Uterus (tissue), 4 donors: ENCODE data around the gene PCDHGB5. TPM values are rescaled to one million over a fixed set of nuclear protein-coding genes. Genes with fewer than 3 reads are reported as not detected.
"Not testable (repeated sequence)": the region's sequence is repeated elsewhere in the genome, so short reads cannot be mapped to it uniquely, and the experiment has no call there.

Experiments used
- DNase-seq, 2 donors: peaks; one replicate each; pipeline ENCODE4 v3.0.0-alpha.2; 2019 to 2020
- H3K27ac ChIP-seq, 2 donors: fragments of 200-600 bp; sonication (generic); 1 replicate in 1 of 2; 2 replicates in 1 of 2; pipeline ENCODE4 v1.5.1; 2016 to 2018
- H3K27me3 ChIP-seq, 2 donors: fragments of 200-600 bp; sonication (generic); one replicate each; pipeline ENCODE4 v1.5.1; 2018 to 2019; ENCODE audit warnings: control low read depth in 1 of 2
- H3K36me3 ChIP-seq, 2 donors: fragments of 200-600 bp; sonication (generic); one replicate each; pipeline ENCODE4 v1.5.1; 2019; ENCODE audit warnings: control low read depth in 1 of 2
- H3K4me1 ChIP-seq, 2 donors: fragments of 200-600 bp; sonication (generic); one replicate each; pipeline ENCODE4 v1.5.1; 2018 to 2019; ENCODE audit warnings: control low read depth in 1 of 2
- H3K4me3 ChIP-seq, 2 donors: fragments of 200-600 bp; sonication (generic); 1 replicate in 1 of 2; 2 replicates in 1 of 2; pipeline ENCODE4 v1.5.1; 2018 to 2019; ENCODE audit warnings: mild to moderate bottlenecking in 1 of 2
- H3K9me3 ChIP-seq, 2 donors: fragments of 200-600 bp; sonication (generic); one replicate each; pipeline ENCODE4 v1.5.1; 2019; ENCODE audit warnings: control low read depth in 1 of 2
- POLR2A ChIP-seq, 2 donors: fragments of 450-650 bp; IDR thresholded peaks; one replicate each; pipeline ENCODE4 v1.6.1; 2016; ENCODE audit warnings: antibody characterized with exemption in 2 of 2, mild to moderate bottlenecking in 1 of 2, moderate library complexity in 1 of 2
- intact Hi-C: fragments of 100-400 bp; cut with DNase I; formaldehyde crosslinking; loops from one replicate; pipeline ENCODE4 v1.15.1; 2023; ENCODE audit warnings: low total_unique reads
- total RNA-seq, 4 donors: library from RNA; depleted of rRNA in 3 of 4; stranded (reverse); fragments of >200 nt in 3 of 4; gene quantifications; one replicate each; pipeline versions ENCODE4 v1.1.0 to v1.2.4, GENCODE V29; 2014 to 2023
- TF ChIP-seq, protein P1 (sequence below), 4 experiments: fragments of 200-600 bp in 2 of 4; fragments of 450-650 bp in 2 of 4; sonication (generic) in 2 of 4; IDR thresholded peaks; one replicate each; pipeline ENCODE4 v1.5.1; 2016 to 2019; ENCODE audit warnings: antibody characterized with exemption in 4 of 4, mild to moderate bottlenecking in 2 of 4, moderate library complexity in 1 of 4
- donor health status: DM: yes; HTN: yes; CAD: no.

The PCDHGB5 gene
- total RNA-seq, 4 donors from 2014 or later = 10.0 to 33.6 (median 20.6) TPM

DNA sequence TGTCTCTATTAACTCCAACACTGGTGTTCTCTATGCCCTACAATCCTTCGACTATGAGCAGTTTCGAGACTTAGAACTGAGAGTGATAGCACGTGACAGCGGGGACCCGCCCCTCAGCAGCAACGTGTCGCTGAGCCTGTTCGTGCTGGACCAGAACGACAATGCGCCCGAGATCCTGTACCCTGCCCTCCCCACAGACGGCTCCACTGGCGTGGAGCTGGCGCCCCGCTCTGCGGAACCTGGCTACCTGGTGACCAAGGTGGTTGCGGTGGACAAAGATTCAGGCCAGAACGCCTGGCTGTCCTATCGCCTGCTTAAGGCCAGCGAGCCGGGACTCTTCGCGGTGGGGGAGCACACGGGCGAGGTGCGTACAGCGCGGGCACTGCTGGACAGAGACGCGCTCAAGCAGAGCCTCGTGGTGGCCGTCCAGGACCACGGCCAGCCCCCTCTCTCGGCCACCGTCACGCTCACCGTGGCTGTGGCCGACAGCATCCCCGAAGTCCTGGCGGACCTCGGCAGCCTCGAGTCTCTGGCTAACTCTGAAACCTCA is 25.1 kb downstream of the PCDHGB5 start:
- no peak for TF ChIP-seq POLR2A (IDR thresholded peaks at IDR 0.05)
- TF ChIP-seq, protein P1, sequence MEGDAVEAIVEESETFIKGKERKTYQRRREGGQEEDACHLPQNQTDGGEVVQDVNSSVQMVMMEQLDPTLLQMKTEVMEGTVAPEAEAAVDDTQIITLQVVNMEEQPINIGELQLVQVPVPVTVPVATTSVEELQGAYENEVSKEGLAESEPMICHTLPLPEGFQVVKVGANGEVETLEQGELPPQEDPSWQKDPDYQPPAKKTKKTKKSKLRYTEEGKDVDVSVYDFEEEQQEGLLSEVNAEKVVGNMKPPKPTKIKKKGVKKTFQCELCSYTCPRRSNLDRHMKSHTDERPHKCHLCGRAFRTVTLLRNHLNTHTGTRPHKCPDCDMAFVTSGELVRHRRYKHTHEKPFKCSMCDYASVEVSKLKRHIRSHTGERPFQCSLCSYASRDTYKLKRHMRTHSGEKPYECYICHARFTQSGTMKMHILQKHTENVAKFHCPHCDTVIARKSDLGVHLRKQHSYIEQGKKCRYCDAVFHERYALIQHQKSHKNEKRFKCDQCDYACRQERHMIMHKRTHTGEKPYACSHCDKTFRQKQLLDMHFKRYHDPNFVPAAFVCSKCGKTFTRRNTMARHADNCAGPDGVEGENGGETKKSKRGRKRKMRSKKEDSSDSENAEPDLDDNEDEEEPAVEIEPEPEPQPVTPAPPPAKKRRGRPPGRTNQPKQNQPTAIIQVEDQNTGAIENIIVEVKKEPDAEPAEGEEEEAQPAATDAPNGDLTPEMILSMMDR (IDR thresholded peaks at IDR 0.05) = no peak
- intact Hi-C loops = no loop called here
- peaks cover 0 to 98% of the 10 kb centered on the region in 2 donors for H3K9me3 ChIP-seq
- H3K4me3 ChIP-seq = no peak overlapping the region
- H3K27me3 ChIP-seq = no peaks in the 10 kb centered on the region
- no peak for DNase-seq
- H3K27ac ChIP-seq = no peak overlapping the region
- H3K4me1 ChIP-seq = no peaks in the 10 kb centered on the region
- no peaks in the 10 kb centered on the region for H3K36me3 ChIP-seq

DNA sequence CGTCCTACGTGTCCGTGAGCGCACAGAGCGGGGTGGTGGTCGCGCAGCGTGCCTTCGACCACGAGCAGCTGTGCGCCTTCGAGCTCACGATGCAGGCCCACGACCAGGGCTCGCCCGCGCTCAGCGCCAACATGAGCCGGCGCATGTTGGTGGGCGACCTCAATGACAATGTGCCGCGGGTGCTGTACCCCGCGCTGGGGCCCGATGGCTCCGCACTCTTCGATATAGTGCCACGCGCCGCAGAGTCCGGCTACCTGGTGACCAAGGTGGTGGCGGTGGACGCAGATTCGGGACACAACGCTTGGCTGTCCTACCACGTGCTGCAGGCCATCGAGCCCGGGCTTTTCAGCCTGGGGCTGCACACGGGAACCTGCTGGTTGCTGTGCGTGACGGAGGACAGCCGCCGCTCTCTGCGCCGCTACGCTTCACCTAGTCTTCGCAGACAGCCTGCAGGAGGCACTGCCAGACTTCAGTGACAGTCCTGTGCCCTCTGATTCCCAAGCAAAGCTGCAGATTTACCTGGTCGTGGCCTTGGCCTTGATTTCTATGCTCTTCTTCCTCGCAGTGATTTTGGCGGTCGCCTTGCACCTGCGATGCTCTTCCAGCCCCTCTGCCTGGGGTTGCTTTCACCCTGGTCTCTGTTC is 30.2 kb downstream of the PCDHGB5 start:
- no peak for DNase-seq
- Histone ChIP-seq H3K4me1 (no peaks in the 10 kb centered on the region), H3K4me3 (no peak overlapping the region), H3K36me3 (no peaks in the 10 kb centered on the region), H3K9me3 (peaks cover 0 to 97% of the 10 kb centered on the region in 2 donors), H3K27ac (no peak overlapping the region), H3K27me3 (no peaks in the 10 kb centered on the region)
- intact Hi-C loops = no loop called here
- no peak for TF ChIP-seq POLR2A (IDR thresholded peaks at IDR 0.05)
- TF ChIP-seq, protein P1 (IDR thresholded peaks at IDR 0.05) = no peak

DNA sequence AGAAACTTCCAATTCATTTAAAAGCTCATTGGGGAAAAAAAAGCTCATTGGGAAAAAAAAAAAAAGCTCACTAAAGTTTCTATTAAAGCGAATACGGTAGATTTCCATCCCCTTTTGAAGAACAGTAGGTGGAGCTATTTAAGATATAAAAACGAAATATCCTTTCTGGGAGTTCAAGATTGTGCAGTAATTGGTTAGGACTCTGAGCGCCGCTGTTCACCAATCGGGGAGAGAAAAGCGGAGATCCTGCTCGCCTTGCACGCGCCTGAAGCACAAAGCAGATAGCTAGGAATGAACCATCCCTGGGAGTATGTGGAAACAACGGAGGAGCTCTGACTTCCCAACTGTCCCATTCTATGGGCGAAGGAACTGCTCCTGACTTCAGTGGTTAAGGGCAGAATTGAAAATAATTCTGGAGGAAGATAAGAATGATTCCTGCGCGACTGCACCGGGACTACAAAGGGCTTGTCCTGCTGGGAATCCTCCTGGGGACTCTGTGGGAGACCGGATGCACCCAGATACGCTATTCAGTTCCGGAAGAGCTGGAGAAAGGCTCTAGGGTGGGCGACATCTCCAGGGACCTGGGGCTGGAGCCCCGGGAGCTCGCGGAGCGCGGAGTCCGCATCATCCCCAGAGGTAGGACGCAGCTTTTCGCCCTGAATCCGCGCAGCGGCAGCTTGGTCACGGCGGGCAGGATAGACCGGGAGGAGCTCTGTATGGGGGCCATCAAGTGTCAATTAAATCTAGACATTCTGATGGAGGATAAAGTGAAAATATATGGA is 32.8 kb downstream of the PCDHGB5 start, which contains the start of gene PCDHGA12:
TSS of gene PCDHGA12 (plus strand) at position 176 of the 782 bp plus-strand sequence. CDS start at position 429, 253 bp downstream.
- intact Hi-C loops = no loop called here
- TF ChIP-seq, protein P1 (IDR thresholded peaks at IDR 0.05) = peak in 3 of 4 experiments; percentile 12 to 31 (median 18)
- no peak for TF ChIP-seq POLR2A (IDR thresholded peaks at IDR 0.05)
- Histone ChIP-seq H3K27me3 (no peaks in the 10 kb centered on the region), H3K27ac (peak within 1 kb of the TSS; percentile 7 to 11), H3K9me3 (peaks cover 0 to 98% of the 10 kb centered on the region in 2 donors), H3K4me3 (peak within 1 kb of the TSS; percentile 19), H3K4me1 (no peaks in the 10 kb centered on the region), H3K36me3 (no peaks in the 10 kb centered on the region)
- DNase-seq = peak; percentile 41 to 44

DNA sequence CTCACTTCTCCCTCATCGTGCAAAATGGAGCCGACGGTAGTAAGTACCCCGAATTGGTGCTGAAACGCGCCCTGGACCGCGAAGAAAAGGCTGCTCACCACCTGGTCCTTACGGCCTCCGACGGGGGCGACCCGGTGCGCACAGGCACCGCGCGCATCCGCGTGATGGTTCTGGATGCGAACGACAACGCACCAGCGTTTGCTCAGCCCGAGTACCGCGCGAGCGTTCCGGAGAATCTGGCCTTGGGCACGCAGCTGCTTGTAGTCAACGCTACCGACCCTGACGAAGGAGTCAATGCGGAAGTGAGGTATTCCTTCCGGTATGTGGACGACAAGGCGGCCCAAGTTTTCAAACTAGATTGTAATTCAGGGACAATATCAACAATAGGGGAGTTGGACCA is 33.5 kb downstream of the PCDHGB5 start:
- intact Hi-C loops = no loop called here
- no peak overlapping the region for H3K27ac ChIP-seq
- H3K9me3 ChIP-seq = peaks cover 0 to 98% of the 10 kb centered on the region in 2 donors

DNA sequence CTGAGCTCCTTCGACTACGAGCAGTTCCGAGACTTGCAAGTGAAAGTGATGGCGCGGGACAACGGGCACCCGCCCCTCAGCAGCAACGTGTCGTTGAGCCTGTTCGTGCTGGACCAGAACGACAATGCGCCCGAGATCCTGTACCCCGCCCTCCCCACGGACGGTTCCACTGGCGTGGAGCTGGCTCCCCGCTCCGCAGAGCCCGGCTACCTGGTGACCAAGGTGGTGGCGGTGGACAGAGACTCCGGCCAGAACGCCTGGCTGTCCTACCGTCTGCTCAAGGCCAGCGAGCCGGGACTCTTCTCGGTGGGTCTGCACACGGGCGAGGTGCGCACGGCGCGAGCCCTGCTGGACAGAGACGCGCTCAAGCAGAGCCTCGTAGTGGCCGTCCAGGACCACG is 34.6 kb downstream of the PCDHGB5 start:
- intact Hi-C loops, H3K4me3 ChIP-seq, DNase-seq: not testable (repeated sequence)

More for the DNA sequence above, 33.5 kb downstream of the PCDHGB5 start:
- TF ChIP-seq, protein P1 (IDR thresholded peaks at IDR 0.05) = no peak
- no peak for TF ChIP-seq POLR2A (IDR thresholded peaks at IDR 0.05)
- peak overlapping the region in 1 of 2 donors; percentile 19 for H3K4me3 ChIP-seq
- DNase-seq = no peak
- H3K27me3 ChIP-seq = no peaks in the 10 kb centered on the region
- no peaks in the 10 kb centered on the region for H3K36me3 ChIP-seq
- no peaks in the 10 kb centered on the region for H3K4me1 ChIP-seq

DNA sequence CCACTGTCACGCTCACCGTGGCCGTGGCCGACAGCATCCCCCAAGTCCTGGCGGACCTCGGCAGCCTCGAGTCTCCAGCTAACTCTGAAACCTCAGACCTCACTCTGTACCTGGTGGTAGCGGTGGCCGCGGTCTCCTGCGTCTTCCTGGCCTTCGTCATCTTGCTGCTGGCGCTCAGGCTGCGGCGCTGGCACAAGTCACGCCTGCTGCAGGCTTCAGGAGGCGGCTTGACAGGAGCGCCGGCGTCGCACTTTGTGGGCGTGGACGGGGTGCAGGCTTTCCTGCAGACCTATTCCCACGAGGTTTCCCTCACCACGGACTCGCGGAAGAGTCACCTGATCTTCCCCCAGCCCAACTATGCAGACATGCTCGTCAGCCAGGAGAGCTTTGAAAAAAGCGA is 35.0 kb downstream of the PCDHGB5 start:
- H3K4me1 ChIP-seq, DNase-seq, H3K36me3 ChIP-seq, intact Hi-C loops, H3K4me3 ChIP-seq, H3K27me3 ChIP-seq, H3K27ac ChIP-seq: not testable (repeated sequence)
- peaks cover 0 to 95% of the 10 kb centered on the region in 2 donors for H3K9me3 ChIP-seq

More for the DNA sequence above, 34.6 kb downstream of the PCDHGB5 start:
- H3K4me1 ChIP-seq, H3K27me3 ChIP-seq, H3K27ac ChIP-seq, H3K36me3 ChIP-seq: not testable (repeated sequence)
- H3K9me3 ChIP-seq = peaks cover 0 to 95% of the 10 kb centered on the region in 2 donors
